Stimulated activated CD4-positive, alpha-beta T cell treated with anti-CD3 and anti-CD28 coated beads, Interleukin-12 subunit alpha, Interleukin-12 subunit beta, amount 100 ng/mL, for 48 hours (primary cell): ENCODE results near the gene FSD1.
"Not testable (repeated sequence)": the region's sequence is repeated elsewhere in the genome, so short reads cannot be mapped to it uniquely, and the experiment has no call there.

ENCODE experiments used
- DNase-seq, 3 donors: peaks; one replicate each; pipeline ENCODE4 v3.0.0-alpha.2; 2020; ENCODE audit warnings: low read depth in 2 of 3, low spot score in 1 of 3

FSD1 gene

DNA sequence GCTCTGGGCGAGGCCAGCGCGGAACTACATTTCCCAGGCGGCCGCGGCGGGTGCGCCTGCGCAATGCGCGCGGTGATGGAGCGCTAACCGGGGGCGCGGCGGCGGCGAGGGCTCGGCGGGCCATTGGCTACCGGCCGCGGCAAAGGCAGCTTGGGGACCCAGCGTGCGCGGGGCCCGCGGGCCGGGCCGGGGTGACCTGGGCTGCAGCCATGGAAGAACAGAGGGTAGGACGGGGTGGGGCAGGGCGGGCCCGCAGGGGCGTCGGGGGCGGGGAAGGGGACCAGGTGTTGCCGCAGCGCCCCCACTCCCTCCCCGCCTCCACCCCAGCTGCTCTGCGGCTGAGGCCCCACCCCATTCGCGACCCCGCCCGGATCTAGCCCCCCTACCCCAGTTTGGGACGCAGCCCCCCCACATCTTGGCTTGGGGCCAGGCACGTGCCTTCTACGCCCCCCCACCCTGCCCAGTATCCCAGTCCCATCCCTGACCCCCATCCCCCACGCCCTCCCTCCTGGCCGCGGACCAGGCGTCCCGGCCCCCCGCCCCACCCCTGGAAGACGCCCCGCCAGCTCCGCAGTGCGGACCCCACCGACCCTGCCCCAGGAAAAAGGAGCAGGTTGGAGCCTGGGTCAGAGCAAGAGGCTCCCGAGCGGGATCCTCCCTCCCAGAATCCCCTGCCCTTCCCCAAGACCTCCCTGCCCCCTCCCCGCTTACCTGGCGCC is at the start of gene FSD1:
FSD1 (plus strand) TSS at position 61 of the 719 bp plus-strand sequence; CDS start at position 210, 149 bp downstream.
- DNase-seq = peak; percentile 60 to 78 (median 67)

DNA sequence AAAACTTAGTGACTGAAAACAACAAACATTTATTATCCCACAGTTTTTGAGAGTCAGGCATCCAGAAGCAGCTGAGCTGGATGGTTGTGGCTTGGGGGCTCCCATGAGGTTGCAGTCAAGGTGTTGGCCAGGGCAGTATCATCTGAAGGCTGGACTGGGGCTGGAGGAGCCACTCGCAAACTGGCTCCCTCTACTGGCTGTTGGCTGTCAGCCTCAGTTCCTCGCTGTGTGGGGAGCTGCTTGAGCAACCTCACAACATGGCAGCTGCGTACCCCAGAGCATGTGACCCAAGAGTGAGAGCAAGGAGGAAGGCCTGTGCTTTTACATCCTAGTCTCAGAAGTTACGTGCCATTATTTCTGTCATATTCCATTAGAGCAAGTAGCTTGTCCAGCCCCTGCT is 47.8 kb upstream of the FSD1 start:
- no peak for DNase-seq

DNA sequence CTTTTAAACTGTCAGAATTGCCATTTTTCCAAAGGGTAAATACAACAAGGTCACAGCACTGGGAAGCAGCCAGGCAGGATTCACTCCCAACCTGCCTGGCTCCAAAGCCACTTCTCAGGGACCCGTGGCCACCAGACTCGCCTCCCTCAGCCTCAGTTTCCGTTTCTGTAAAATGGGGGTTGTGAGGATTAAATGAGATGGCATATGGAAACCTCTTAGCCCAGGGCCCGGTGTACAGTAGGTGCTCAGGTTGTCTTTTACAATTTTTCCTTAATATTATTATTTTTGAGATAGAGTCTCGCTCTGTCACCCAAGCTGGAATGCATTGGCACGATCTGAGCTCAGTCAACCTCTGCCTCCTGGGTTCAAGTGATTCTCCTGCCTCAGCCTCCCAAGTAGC is 47.4 kb upstream of the FSD1 start:
- DNase-seq = no peak

DNA sequence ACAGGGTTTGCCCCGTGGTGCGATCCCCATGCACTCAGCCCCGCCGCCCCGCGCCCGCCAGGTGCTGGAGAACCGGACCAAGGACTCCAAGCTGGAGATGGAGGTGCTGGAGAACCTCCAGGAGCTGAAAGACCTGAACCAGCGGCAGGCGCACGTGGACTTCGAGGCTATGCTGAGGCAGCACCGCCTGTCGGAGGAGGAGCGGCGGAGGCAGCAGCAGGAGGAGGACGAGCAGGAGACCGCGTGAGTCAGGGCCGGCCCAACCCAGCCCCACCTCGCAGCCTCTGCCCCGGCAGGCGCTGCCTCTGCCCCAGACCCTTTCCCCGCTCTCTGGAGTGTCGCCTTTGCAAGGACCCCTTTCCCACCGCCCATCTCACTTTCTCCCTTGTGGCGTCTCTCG is 46.2 kb upstream of the FSD1 start:
- DNase-seq = no peak

DNA sequence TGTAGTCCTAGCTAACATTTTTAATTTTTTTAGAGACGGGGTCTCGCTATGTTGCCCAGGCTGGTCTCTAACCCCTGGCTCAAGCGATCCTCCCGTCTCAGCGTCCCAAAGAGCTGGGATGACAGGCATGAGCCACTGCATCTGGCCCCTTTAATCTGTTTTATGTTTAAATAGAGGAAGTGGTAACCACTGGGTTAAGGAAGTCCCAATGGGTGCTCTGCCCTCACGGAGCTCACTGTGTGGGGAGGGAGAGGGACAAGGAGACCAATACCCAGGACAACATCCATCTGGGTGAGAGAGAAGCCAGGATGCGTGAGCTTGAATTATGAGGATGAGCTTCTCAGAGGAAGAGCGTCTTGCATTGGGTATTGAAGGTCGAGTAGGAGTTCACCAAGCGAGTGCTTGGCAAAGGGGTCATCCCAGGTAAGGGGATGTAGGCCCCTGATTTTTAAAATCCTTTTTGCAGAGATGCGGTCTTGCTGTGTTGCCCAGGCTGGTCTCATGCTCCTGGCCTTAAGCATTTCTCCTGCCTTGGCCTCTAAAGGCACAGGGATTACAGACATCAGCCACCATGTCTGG is 43.7 kb upstream of the FSD1 start:
- DNase-seq = no peak

DNA sequence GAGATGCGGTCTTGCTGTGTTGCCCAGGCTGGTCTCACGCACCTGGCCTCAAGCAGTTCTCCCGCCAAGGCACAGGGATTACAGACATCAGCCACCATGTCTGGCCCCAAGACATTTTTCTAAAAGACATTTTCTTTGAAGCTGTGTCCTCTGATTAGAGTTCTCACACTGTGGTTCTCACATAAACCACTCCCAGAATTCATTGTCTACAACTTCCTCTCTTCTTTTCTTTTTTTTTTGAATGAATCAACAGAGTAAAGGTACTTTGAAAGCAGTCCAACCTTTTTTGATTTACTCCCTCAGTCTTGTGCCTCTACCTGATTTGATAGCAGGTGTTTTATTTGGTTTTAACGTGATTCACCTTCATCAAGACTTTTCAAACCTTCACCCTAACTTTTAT is 39.6 kb upstream of the FSD1 start:
- DNase-seq = no peak

DNA sequence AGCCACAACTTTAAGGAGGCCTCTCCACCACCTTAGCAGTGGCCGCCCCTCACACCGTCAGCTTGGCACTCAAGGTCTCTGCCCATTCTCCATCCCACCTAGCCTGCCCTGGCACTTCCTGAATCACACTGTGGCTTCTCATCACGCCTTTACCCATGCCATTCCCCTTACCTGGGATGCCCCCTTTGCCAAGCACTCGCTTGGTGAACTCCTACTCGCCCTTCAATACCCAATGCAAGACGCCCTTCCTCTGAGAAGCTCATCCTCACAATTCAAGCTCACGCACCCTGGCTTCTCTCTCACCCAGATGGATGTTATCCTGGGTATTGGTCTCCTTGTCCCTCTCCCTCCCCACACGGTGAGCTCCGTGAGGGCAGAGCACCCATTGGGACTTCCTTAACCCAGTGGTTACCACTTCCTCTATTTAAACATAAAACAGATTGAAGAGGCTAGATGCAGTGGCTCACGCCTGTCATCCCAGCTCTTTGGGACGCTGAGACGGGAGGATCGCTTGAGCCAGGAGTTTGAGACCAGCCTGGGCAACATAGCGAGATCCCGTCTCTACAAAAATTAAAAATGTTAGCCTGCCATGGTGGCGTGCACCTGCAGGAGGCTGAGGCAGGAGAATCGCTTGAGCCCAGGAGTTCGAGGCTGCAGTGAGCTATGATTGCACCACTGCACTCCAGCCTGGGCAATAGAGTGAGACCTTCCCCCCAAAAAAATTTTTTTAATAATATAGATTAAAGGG is 38.0 kb upstream of the FSD1 start:
- DNase-seq = no peak

DNA sequence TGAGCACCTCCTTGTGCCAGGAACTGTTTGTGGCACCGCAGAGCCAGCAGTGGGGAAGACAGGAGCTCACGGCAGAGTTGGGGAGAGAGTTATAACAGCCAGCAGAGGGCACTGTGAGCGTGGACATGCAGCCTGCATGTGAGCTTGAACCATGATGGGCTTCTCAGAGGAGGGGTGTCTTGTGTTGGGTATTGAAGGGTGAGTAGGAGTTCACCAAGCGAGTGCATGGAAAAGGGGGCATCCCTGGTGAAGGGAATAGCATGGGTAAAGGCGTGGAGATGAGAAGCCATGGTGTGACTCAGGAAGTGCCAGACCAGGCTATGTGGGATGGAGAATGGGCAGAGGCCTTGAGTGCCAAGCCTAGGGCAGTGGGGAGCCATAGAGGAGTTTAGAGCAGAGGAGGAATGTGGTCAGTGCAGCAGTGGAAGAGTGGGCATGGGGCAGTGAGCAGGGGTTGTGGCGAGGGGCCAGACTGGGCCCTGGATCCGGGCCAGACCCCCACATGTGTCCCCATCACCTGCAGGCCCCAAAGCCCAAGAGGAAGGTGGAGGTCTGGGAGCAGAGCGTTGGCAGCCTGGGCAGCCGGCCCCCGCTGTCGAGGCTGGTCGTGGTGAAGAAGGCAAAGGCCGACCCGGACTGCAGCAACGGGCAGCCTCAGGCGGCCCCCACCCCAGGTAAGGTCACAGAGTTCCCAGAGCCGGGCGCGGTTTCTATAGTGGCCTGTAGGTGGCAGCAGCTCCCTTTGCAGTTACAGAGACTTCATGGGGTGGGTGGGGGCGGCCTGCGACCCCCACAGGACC is 37.1 kb upstream of the FSD1 start:
- peak; percentile 41 to 55 (median 42) for DNase-seq

DNA sequence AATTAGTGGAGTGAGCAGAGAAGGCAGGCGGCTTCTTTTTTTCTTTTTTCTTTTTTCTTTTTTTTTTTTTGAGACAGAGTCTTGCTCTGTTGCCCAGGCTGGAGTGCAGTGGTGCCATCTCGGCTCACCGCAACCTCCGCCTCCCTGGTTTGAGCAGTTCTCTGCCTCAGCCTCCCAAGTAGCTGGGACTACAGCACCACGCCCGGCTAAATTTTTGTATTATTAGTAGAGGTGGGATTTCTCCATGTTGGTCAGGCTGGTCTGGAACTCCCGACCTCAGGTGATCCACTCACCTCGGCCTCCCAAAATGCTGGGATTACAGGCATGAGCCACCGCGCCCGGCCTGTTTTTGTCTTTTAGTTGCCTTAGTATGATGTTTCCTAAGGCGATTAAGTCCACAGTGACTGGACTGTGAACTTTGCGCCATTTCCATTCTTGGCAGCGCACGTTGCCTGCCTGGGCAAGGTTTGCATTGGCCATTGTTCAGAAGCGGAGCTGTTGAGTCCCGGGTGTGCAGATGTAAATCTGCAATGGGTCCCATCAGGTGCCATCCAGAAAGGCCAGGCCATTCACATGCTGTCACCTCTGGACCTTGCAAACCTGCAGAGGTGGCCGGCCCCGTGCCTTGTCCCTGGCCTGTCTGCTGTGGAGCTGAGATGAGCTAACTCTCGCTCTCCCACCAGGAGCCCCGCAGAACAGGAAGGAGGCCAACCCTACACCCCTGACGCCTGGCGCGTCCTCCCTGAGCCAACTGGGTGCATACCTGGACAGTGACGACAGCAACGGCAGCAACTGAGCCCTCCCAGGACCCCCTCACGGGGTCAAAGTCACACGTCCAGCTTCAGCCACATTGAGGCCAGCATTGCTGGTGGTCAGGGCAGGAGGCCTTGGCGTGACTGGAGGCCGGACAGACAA is 36.2 kb upstream of the FSD1 start:
- DNase-seq = no peak

DNA sequence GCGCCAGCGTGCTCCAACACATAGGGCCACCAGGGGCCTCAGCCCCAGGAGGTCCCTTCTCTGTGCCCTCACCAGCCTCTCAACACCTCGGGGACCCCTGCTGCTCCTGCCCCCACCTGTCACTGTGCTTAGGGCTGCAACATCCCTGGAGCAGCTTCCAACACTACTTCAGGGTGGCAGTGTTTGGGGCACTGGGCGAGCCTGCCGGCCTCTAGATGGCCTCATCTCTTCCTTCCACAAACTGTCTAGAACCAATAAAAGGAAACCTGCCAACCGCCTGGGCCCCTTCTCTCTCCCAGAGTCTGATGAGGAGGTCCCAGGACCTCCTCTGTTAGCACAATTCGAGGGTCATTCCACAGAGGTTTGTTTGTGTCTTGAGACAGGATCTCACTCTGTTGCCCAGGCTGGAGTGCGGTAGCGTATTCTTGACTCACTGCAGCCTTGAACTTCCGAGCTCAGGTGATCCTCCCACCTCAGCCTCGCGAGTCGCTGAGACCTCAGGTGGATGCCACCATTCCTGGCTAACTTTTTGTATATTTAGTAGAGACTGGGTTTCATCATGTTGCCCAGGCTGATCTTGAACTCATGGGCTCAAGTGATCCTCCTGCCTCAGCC is 35.5 kb upstream of the FSD1 start:
- no peak for DNase-seq

DNA sequence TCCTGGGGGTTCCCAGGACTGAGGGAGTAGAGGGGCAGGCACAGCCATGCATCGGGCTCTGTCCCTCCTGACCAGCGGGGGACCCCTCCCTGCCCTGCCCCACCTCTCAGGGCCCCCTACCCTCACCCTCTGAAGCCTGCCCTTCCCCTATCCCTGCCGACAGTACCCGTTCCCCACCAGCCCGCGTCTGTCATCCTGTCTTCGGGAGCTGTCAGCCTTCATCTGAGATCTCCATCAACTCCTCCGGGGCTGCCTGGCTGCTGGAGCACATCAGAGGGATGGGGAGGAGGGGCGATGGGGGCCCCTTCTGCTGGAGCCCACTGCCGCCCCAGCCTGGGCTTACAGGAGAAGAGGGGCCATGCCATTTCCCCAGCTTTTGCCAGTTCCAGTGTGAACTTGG is 31.5 kb upstream of the FSD1 start:
- no peak for DNase-seq

DNA sequence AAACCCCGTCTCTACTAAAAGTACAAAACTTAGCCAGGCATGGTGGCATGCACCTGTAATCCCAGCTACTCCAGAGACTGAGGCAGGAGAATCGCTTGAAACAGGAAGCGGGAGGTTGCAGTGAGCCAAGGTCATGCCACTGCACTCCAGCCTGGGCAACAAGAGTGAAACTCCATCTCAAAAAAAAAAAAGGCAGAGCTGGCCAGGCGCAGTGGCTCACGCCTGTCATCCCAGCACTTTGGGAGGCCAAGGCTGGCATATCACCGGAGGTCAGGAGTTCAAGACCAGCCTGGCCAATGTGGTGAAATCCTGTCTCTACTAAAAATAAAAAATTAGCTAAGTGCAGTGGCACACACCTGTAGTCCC is 30.1 kb upstream of the FSD1 start:
- DNase-seq = not testable (repeated sequence)

DNA sequence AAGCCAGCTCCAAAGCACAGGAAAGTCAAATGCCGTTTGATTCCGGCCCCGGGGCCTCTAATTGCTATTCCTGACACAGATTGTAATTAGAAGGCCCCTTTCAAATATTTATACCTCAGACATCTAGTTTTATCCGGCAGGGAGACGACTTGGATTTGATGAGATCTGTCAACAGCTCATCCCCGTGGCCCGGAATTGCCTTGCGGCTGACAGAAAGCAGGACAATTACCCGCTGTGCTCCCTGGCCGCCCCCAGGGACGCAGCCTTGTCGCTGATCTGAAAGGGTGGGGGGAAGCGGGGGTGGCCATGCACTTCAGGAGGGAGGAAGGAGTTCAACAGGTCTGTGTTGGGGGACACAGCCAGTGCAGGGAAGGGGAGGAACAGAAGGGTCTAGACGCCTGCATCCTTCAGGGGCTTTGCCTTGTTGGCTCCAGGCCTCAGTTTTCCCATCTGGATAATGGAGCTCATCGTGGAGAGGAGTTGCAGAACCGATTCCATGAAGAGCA is 27.2 kb upstream of the FSD1 start:
- no peak for DNase-seq

DNA sequence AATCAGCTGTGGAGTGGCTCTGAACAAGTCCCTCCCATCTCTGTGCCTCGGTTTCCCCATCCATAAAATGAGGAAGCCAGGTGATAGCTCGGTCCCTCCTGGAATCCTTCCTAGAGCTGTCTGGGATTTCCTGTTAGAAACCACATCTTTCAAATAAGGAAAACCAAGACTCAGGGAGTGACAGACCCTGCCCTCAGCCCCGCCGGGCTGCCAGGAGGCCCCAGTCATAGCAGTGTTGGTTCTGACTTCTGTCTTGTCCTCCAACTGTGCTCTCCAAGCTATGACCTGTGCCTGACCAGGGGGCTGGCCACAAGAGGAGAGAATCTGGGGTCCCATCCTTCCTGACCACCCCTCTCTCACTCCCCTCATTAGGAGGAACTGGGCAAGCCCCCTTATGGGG is 26.4 kb upstream of the FSD1 start:
- DNase-seq = no peak

DNA sequence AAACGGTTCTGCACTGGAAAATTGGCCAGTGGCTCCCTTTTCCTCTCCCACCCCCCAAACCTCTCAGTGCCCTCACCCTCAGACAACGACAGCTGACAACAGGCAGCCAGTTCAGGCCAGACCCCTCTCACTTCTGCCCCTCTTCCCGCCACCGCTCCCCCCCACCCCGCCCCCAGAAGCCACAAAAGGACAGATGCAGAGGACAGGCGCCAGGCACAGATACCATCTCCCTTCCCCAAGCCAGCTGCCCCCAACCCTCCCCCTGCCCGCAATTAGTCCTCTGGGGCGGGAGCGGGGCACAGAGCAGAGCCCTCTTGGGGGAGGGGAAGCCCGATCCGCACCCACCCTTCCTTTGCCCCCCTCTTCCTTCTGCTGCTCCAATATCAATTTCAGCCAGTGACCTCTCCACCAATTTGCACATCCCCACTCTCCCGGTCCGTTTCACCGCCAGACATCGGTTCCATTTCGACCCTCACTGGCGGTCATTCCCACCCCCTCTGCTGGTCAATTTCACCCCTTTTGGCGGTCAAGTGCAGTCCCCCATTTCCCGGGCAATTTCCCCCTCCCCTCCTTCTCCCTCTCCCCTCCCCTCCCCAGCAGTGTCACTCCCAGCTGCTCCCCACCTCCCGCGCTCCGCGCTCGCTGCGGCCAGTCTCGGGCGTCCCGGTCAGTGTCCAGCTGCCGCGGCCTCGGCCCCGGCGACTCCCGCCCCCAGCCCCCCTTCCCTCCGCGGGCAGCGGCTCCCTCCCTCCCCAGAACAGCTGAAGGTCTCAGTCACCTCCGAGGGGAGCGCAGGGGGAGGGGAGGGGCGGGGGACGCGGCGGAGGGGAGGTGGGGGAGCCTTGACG is 25.8 kb upstream of the FSD1 start, which contains the start of gene SHD:
SHD (plus strand) TSS at position 848 of the 848 bp plus-strand sequence. CDS start 798 bp downstream, outside the sequence.
- no peak for DNase-seq

DNA sequence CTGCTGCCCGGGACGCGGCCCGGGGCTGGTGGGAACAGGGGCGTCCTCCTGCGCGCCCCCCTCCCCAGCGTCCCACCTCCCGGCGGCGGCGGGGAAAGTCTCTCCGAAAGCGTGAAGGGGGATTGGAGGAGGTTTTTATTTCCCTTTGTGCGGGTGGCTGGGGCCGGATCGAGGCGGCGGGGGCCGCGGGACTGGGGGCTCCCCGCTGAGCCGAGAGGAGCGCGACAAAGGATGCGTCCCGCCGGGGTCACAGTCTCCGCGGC is 25.2 kb upstream of the FSD1 start:
- DNase-seq = no peak

DNA sequence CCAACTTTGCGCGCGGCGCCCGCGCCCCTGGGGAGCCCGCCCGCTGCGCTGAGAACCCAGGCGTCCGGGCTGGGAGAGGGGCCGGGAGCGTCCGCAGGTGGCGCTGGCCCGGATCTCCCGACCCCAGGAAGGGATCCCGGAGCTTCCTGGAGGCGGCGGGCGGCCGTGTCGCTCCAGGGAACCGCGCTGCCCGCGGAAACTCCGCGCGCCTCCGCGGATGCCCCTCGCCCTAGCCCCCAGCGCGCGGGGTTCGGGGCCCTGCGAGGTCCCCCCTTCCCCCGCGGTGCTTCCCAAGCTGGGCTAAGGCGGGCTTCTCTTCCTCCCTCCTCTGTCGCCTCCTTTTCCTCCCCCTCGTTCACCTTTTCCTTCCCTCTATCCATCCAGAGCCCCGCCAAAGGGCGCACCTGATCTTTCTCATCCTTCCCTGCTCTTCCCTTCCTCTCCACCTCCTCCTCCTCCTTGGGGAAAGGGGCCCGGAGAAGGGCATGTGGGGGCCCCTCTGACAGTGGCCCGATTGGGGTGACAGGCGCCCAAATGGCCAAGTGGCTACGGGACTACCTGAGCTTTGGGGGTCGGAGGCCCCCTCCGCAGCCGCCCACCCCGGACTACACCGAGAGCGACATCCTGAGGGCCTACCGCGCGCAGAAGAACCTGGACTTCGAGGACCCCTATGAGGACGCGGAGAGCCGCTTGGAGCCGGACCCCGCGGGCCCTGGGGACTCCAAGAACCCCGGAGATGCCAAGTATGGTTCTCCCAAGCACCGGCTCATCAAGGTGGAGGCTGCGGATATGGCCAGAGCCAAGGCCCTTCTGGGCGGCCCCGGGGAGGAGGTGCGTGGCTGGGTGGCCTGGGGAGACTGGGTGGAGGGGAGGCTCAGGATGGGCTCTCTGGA is 24.6 kb upstream of the FSD1 start:
- DNase-seq = no peak
